B cell (primary cell): ENCODE data around the gene ZNF407. TPM values are rescaled to one million over a fixed set of nuclear protein-coding genes. Genes with fewer than 3 reads are reported as not detected.

Source experiments
- ATAC-seq: fragments of 200-7000 bp; cut with Tn5 transposase; one replicate; pipeline ENCODE4 v1.10.0; 2021; ENCODE audit warnings: low read depth, mild to moderate bottlenecking, moderate number of reproducible peaks, moderate library complexity
- CTCF ChIA-PET: fragments of 350-600 bp; sonication (Branson Sonifier 250); formaldehyde crosslinking; loops from one replicate; lab custom pipeline; 2021; ENCODE audit warnings: antibody characterized with exemption, inconsistent platforms; lab: Charles Lee
- POLR2A ChIA-PET: fragments of 350-600 bp; sonication (Branson Sonifier 250); formaldehyde crosslinking; loops from one replicate; lab custom pipeline; 2021; ENCODE audit warnings: antibody characterized with exemption; lab: Charles Lee
- DNase-seq: peaks from one replicate; pipeline ENCODE4 v3.0.0; 2013
- H2AFZ ChIP-seq: 2 replicates; pipeline ENCODE4 v1.6.1; 2012; ENCODE audit warnings: mild to moderate bottlenecking, low read depth, low read length; ENCODE audit not compliant: insufficient read depth, poor library complexity, severe bottlenecking
- H3K27ac ChIP-seq, 2 donors: 1 replicate in 1 of 2; 2 replicates in 1 of 2; pipeline ENCODE4 v1.5.1; 2012 to 2013; ENCODE audit warnings: low read length in 2 of 2, mild to moderate bottlenecking in 2 of 2, moderate library complexity in 1 of 2
- H3K27me3 ChIP-seq, 4 experiments: fragments of 200-600 bp in 1 of 4; sonication (generic) in 1 of 4; replicated peaks in 1 of 4; 1 replicate in 2 of 4; 2 replicates in 2 of 4; pipeline versions ENCODE4 v1.6.1 to v1.7.0; 2013 to 2016; ENCODE audit warnings: low read length in 3 of 4, mild to moderate bottlenecking in 2 of 4, mixed read lengths in 1 of 4, moderate library complexity in 1 of 4; ENCODE audit not compliant: insufficient read depth in 4 of 4, control insufficient read depth in 3 of 4; ENCODE audit errors: control extremely low read depth in 1 of 4
- H3K36me3 ChIP-seq, 2 experiments: replicated peaks in 1 of 2; 1 replicate in 1 of 2; 2 replicates in 1 of 2; pipeline versions ENCODE4 v1.6.1 to v1.7.1; 2013; ENCODE audit warnings: low read length in 1 of 2; ENCODE audit not compliant: insufficient read depth in 2 of 2, control insufficient read depth in 1 of 2; ENCODE audit errors: control extremely low read depth in 1 of 2, extremely low read depth in 1 of 2
- H3K4me1 ChIP-seq, 2 donors: fragments of 200-600 bp in 1 of 2; sonication (generic) in 1 of 2; 1 replicate in 1 of 2; 2 replicates in 1 of 2; pipeline versions ENCODE4 v1.5.1 to v1.6.1; 2013 to 2017; ENCODE audit warnings: low read length in 2 of 2; ENCODE audit not compliant: control insufficient read depth in 2 of 2, insufficient read depth in 2 of 2
- H3K4me2 ChIP-seq: replicated peaks from 2 replicates; pipeline ENCODE3; 2012; ENCODE audit warnings: mild to moderate bottlenecking, low read depth, low read length; ENCODE audit not compliant: poor library complexity, severe bottlenecking
- H3K4me3 ChIP-seq, 5 experiments: fragments of 200-600 bp in 1 of 5; sonication (generic) in 1 of 5; 1 replicate in 3 of 5; 2 replicates in 2 of 5; pipeline versions ENCODE4 v1.5.1 to v1.7.0; 2011 to 2016; ENCODE audit warnings: low read length in 4 of 5, mild to moderate bottlenecking in 4 of 5, low read depth in 2 of 5, control low read depth in 1 of 5, moderate library complexity in 1 of 5; ENCODE audit not compliant: insufficient read depth in 1 of 5; ENCODE audit errors: control extremely low read depth in 1 of 5, extremely low read depth in 1 of 5
- H3K79me2 ChIP-seq: fragments of 200-600 bp; sonication (generic); one replicate; pipeline ENCODE4 v1.6.0; 2016; ENCODE audit warnings: low read length; ENCODE audit not compliant: control insufficient read depth, insufficient read depth
- H3K9ac ChIP-seq: fragments of 200-600 bp; sonication (generic); 2 replicates; pipeline ENCODE4 v1.6.1; 2017; ENCODE audit warnings: mild to moderate bottlenecking, low read length, moderate library complexity
- H3K9me3 ChIP-seq, 3 donors: one replicate each; pipeline versions ENCODE4 v1.6.1 to v1.7.1; 2013; ENCODE audit warnings: low read length in 2 of 3; ENCODE audit not compliant: control insufficient read depth in 2 of 3, insufficient read depth in 1 of 3; ENCODE audit errors: control extremely low read depth in 1 of 3
- H4K20me1 ChIP-seq: 2 replicates; pipeline ENCODE4 v1.6.0; 2012; ENCODE audit warnings: mild to moderate bottlenecking, low read length; ENCODE audit not compliant: insufficient read depth, control insufficient read depth, poor library complexity, severe bottlenecking
- H3K27ac Mint-ChIP-seq: one replicate; pipeline ENCODE4 v1.8.0; 2021; ENCODE audit warnings: mixed read lengths
- H3K27me3 Mint-ChIP-seq: one replicate; pipeline ENCODE4 v1.8.0; 2021; ENCODE audit warnings: mixed read lengths
- H3K4me1 Mint-ChIP-seq: one replicate; pipeline ENCODE4 v1.8.0; 2021; ENCODE audit warnings: mixed read lengths
- H3K4me3 Mint-ChIP-seq: one replicate; pipeline ENCODE4 v1.8.0; 2021; ENCODE audit warnings: mixed read lengths
- H3K9me3 Mint-ChIP-seq: one replicate; pipeline ENCODE4 v1.8.0; 2022; ENCODE audit warnings: mixed read lengths; ENCODE audit not compliant: insufficient read depth
- CTCF ChIP-seq: fragments of 200-600 bp; IDR thresholded peaks from one replicate; pipeline ENCODE4 v1.8.0; 2022; ENCODE audit warnings: antibody characterized with exemption, mild to moderate bottlenecking
- EZH2 ChIP-seq: IDR thresholded peaks from 2 replicates; pipeline ENCODE4 v1.6.1; 2012; ENCODE audit warnings: borderline replicate concordance, low read depth, mild to moderate bottlenecking, moderate library complexity, low read length; ENCODE audit not compliant: insufficient read depth, poor library complexity, severe bottlenecking
- WGBS: methylation state at CpG from one replicate; pipeline ENCODE4 v1.1.5; 2013; ENCODE audit warnings: missing lambda C conversion rate; ENCODE audit not compliant: insufficient coverage; 5-methylcytosine and 5-hydroxymethylcytosine counted together
- intact Hi-C: fragments of 100-400 bp; cut with micrococcal nuclease; formaldehyde crosslinking; loops from one replicate; pipeline ENCODE4 v1.10.0; 2022
- polyA plus RNA-seq: library from polyadenylated mRNA; depleted of rRNA; stranded (reverse); fragments of >200 nt; gene quantifications from 2 replicates; pipeline ENCODE4 v1.2.3, GENCODE V29; 2012
- total RNA-seq, 2 donors: library from RNA; stranded (reverse); fragments of 120-200 nt in 1 of 2; gene quantifications; 1 replicate in 1 of 2; 2 replicates in 1 of 2; pipeline versions ENCODE4 v1.2.3 to v1.2.4, GENCODE V29; 2013 to 2022

ZNF407 gene
- total and polyA plus RNA-seq, 2 donors (not counting 1 experiment from before 2014, with no cell fraction given) = 4.5 to 37.1 TPM

DNA sequence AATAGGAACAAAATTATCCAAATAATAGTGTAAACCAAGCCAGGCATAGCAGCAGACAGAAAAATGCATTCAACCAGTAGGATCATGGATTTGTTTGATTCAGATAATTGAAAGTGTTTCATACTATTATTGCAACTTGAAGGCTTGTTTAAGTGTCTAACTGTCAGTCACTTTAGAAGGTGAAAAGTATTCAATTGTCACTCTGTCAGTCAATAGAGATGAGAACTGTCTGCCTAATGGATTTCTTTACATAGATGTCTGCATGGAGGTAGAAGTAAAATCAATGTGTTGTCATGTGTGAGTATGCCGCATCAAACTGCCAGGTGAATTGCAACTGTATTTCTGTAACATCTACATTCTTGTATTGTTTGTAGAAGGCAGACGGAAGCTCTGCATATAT lies 65.0 kb downstream of the ZNF407 start:
- no peaks in the 10 kb centered on the region for H3K9me3 ChIP-seq
- TF ChIP-seq EZH2 (no peak), CTCF (no peak)
- Mint-ChIP-seq H3K4me1 (no peaks in the 10 kb centered on the region), H3K9me3 (no peaks in the 10 kb centered on the region), H3K27ac (no peak overlapping the region), H3K27me3 (no peaks in the 10 kb centered on the region), H3K4me3 (no peak overlapping the region)
- no peak for ATAC-seq
- no peak overlapping the region for H3K4me2 ChIP-seq
- H3K4me3 ChIP-seq = no peak overlapping the region
- no peak overlapping the region for H2AFZ ChIP-seq
- H3K4me1 ChIP-seq = no peaks in the 10 kb centered on the region
- CTCF ChIA-PET = no interaction called here
- no peaks in the 10 kb centered on the region for H3K27me3 ChIP-seq
- no peak overlapping the region for H3K9ac ChIP-seq
- WGBS = no CpG with 5 or more reads among the region's 2 CpGs
- POLR2A ChIA-PET = no interaction called here
- intact Hi-C loops = loop anchor here (1.0 kb wide), 1 partner anchor 30 kb away; no protein-coding TSS in a partner anchor
- no peaks in the 10 kb centered on the region for H3K79me2 ChIP-seq
- H3K27ac ChIP-seq = no peak overlapping the region
- no peaks in the 10 kb centered on the region for H4K20me1 ChIP-seq
- peaks cover 3 to 6% of the 10 kb centered on the region in 2 experiments for H3K36me3 ChIP-seq
- no peak for DNase-seq

DNA sequence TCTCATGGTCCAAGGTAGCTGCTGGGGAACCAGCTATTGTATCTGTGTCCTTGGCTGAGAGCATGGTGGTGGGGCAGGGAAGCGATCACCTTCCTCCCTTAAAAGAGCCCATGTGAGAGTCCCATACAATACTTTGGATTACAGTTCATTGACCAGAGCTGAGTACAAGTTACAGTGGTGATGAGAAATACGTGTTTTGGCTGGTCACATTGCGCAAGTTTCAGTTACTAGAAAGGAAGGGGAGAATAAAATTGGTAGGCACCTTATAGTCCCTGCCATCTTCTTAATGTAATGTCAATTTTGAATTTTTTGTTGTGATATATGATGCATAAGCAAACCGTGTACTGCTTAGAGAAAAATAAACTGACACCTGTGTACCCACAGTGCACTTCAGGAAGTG lies 67.7 kb downstream of the ZNF407 start:
- no CpG with 5 or more reads among the region's 4 CpGs for WGBS
- CTCF ChIA-PET = interaction anchor here (1.1 kb wide), 1 partner anchor 13 kb away, joined by 3 read pairs; no protein-coding TSS in a partner anchor
- intact Hi-C loops = no loop called here

More for the DNA sequence above, 67.7 kb downstream of the ZNF407 start:
- no peaks in the 10 kb centered on the region for H3K27me3 Mint-ChIP-seq
- no peak overlapping the region for H3K9ac ChIP-seq
- H3K27ac ChIP-seq = no peak overlapping the region
- H3K79me2 ChIP-seq = no peaks in the 10 kb centered on the region
- H3K4me1 ChIP-seq = no peaks in the 10 kb centered on the region
- no peaks in the 10 kb centered on the region for H3K4me1 Mint-ChIP-seq
- POLR2A ChIA-PET = no interaction called here
- H3K4me2 ChIP-seq = no peak overlapping the region
- H3K27ac Mint-ChIP-seq = no peak overlapping the region
- H4K20me1 ChIP-seq = no peaks in the 10 kb centered on the region
- H3K36me3 ChIP-seq = peaks cover 3% of the 10 kb centered on the region in 2 experiments
- no peak overlapping the region for H3K4me3 Mint-ChIP-seq
- ATAC-seq (no peak), DNase-seq (no peak)
- H2AFZ ChIP-seq = no peak overlapping the region
- no peak for TF ChIP-seq CTCF
- TF ChIP-seq EZH2 = no peak
- H3K9me3 ChIP-seq = no peaks in the 10 kb centered on the region
- H3K27me3 ChIP-seq = no peaks in the 10 kb centered on the region
- no peaks in the 10 kb centered on the region for H3K9me3 Mint-ChIP-seq
- H3K4me3 ChIP-seq = no peak overlapping the region
